HEK293T (cell line): ENCODE measurements around the gene RIF1.

Experiments
- CTCF ChIA-PET: fragments of 350-600 bp; formaldehyde crosslinking; extraction: SDS; loops from one replicate; lab custom pipeline; 2021; ENCODE audit warnings: antibody characterized with exemption, inconsistent platforms; lab: Yijun Ruan, JAX
- POLR2A ChIA-PET: fragments of 350-600 bp; formaldehyde crosslinking; extraction: SDS; loops from one replicate; lab custom pipeline; 2020; ENCODE audit warnings: antibody characterized with exemption, inconsistent platforms; lab: Yijun Ruan, JAX
- DNase-seq: peaks from one replicate; pipeline ENCODE4 v3.0.0; 2012; ENCODE audit warnings: mixed read lengths; ENCODE audit errors: extremely low spot score
- ARNT ChIP-seq: fragments of 450-650 bp; IDR thresholded peaks from 2 replicates; pipeline ENCODE4 v1.6.1; 2017; ENCODE audit warnings: mild to moderate bottlenecking
- BHLHE40 ChIP-seq: fragments of 450-650 bp; IDR thresholded peaks from 2 replicates; pipeline ENCODE4 v1.6.1; 2016; ENCODE audit warnings: mild to moderate bottlenecking, moderate library complexity, borderline replicate concordance
- CTBP1 ChIP-seq: fragments of 450-650 bp; IDR thresholded peaks from 2 replicates; pipeline ENCODE4 v1.6.1; 2016; ENCODE audit warnings: borderline replicate concordance
- ELF4 ChIP-seq: fragments of 450-650 bp; IDR thresholded peaks from 2 replicates; pipeline ENCODE4 v1.6.1; 2017; ENCODE audit warnings: antibody characterized with exemption
- FOXA1 ChIP-seq: fragments of 450-650 bp; IDR thresholded peaks from 2 replicates; pipeline ENCODE4 v1.6.1; 2016; ENCODE audit warnings: mild to moderate bottlenecking
- FOXK2 ChIP-seq: fragments of 450-650 bp; IDR thresholded peaks from 2 replicates; pipeline ENCODE4 v1.6.1; 2016; ENCODE audit warnings: mild to moderate bottlenecking
- FOXM1 ChIP-seq: fragments of 450-650 bp; IDR thresholded peaks from 2 replicates; pipeline ENCODE4 v1.6.1; 2017; ENCODE audit warnings: mild to moderate bottlenecking, borderline replicate concordance
- HDGF ChIP-seq: fragments of 450-650 bp; IDR thresholded peaks from 2 replicates; pipeline ENCODE4 v1.6.1; 2017; ENCODE audit warnings: antibody characterized with exemption, borderline replicate concordance
- L3MBTL2 ChIP-seq: fragments of 450-650 bp; conservative IDR thresholded peaks from 2 replicates; pipeline ENCODE4 v1.6.1; 2016; ENCODE audit warnings: mild to moderate bottlenecking
- LEF1 ChIP-seq: fragments of 450-650 bp; IDR thresholded peaks from 2 replicates; pipeline ENCODE4 v1.6.1; 2017; ENCODE audit warnings: mild to moderate bottlenecking, borderline replicate concordance
- NFRKB ChIP-seq: fragments of 450-650 bp; IDR thresholded peaks from 2 replicates; pipeline ENCODE4 v1.6.1; 2016; ENCODE audit warnings: mild to moderate bottlenecking, moderate library complexity
- PKNOX1 ChIP-seq: fragments of 450-650 bp; IDR thresholded peaks from 2 replicates; pipeline ENCODE4 v1.6.1; 2016
- SP1 ChIP-seq: fragments of 450-650 bp; IDR thresholded peaks from 2 replicates; pipeline ENCODE4 v1.6.1; 2017
- SUZ12 ChIP-seq: fragments of 450-650 bp; IDR thresholded peaks from 2 replicates; pipeline ENCODE4 v1.6.1; 2016; ENCODE audit warnings: mild to moderate bottlenecking
- TARDBP ChIP-seq: fragments of 450-650 bp; IDR thresholded peaks from 2 replicates; pipeline ENCODE4 v1.6.1; 2016
- ZNF384 ChIP-seq: fragments of 450-650 bp; IDR thresholded peaks from 2 replicates; pipeline ENCODE4 v1.6.1; 2016

The RIF1 gene

GRCh38 chr2:151380580-151381235 lies 29.0 kb upstream of the RIF1 start:
- CTCF ChIA-PET = interaction anchor here (1.2 kb wide), 1 partner anchor 11 kb away, joined by 3 read pairs; no protein-coding TSS in a partner anchor
- POLR2A ChIA-PET = no interaction called here
- TF ChIP-seq CTBP1 (no peak), L3MBTL2 (no peak), TARDBP (no peak)
- DNase-seq = no peak

GRCh38 chr2:151381266-151381665 lies 28.4 kb upstream of the RIF1 start:
- TF ChIP-seq PKNOX1 (no peak), TARDBP (no peak), ELF4 (no peak), FOXM1 (no peak), FOXA1 (no peak), ZNF384 (no peak), CTBP1 (no peak), L3MBTL2 (no peak), HDGF (no peak), ARNT (no peak)
- no peak for DNase-seq
- CTCF ChIA-PET = interaction anchor here (1.2 kb wide), 1 partner anchor 10 kb away, joined by 3 read pairs; no protein-coding TSS in a partner anchor
- POLR2A ChIA-PET = no interaction called here

DNA sequence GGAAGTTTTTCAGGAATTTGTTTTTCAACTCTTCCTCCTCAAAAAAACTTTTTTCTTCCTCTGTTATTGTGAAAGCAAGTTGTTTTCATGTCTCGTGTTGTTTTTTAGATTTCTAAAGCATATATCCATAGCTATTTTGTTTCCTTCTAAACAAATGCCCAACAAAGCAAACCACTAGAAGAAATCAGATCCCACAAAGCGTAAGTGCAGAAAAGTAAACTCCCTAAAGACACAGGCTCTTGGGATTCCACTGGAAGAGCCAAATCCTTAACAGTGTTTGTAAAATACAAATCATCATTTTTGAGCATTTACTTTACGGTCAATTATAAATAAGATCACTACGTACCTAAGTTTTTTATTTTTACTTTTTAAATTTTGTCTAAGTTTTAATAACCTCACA lies 21.7 kb upstream of the RIF1 start:
- ChIA-PET POLR2A (no interaction called here), CTCF (no interaction called here)
- TF ChIP-seq ZNF384 (no peak), ARNT (no peak), BHLHE40 (no peak), FOXA1 (no peak), ELF4 (no peak), NFRKB (no peak), SUZ12 (no peak)
- DNase-seq = no peak

DNA sequence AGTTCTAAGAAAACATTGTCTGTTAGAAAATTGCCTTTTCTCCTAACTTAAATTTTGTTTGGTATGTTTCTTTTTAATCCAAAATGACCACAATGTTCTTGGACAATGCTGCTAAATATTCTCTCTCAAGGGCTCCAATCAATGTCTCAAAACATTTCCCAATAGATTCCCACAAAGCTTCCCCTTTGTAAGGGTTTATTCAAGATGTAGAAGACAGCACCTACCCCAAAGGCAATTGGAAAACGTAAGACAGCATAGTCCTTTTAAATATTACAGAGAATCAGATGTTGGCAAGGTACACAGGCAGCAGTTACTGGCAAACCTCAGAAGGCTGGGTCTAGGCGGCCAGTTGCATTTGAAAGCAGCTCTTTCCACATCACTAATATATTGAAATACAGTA lies 18.3 kb upstream of the RIF1 start:
- no peak for DNase-seq
- CTCF ChIA-PET = interaction anchor here (1.5 kb wide), 1 partner anchor 11 kb away, joined by 3 read pairs; no protein-coding TSS in a partner anchor
- no peak for TF ChIP-seq HDGF
- no peak for TF ChIP-seq NFRKB
- TF ChIP-seq FOXK2 = no peak
- TF ChIP-seq PKNOX1 = no peak
- no peak for TF ChIP-seq ZNF384
- TF ChIP-seq L3MBTL2 = no peak
- no peak for TF ChIP-seq TARDBP
- TF ChIP-seq SP1 = no peak
- no peak for TF ChIP-seq SUZ12
- TF ChIP-seq ELF4 = no peak
- TF ChIP-seq CTBP1 = no peak
- TF ChIP-seq BHLHE40 = no peak
- no peak for TF ChIP-seq FOXA1
- TF ChIP-seq LEF1 = no peak
- no peak for TF ChIP-seq FOXM1
- POLR2A ChIA-PET = no interaction called here

- TF ChIP-seq SP1 (no peak), NFRKB (no peak), ZNF384 (no peak)
- CTCF ChIA-PET = interaction anchor here (0.6 kb wide), 1 partner anchor 9 kb away, joined by 3 read pairs; no protein-coding TSS in a partner anchor
- DNase-seq = no peak
- POLR2A ChIA-PET = no interaction called here
These were observed 15.2 kb upstream of the RIF1 start for GRCh38 chr2:151394509-151394908.

DNA sequence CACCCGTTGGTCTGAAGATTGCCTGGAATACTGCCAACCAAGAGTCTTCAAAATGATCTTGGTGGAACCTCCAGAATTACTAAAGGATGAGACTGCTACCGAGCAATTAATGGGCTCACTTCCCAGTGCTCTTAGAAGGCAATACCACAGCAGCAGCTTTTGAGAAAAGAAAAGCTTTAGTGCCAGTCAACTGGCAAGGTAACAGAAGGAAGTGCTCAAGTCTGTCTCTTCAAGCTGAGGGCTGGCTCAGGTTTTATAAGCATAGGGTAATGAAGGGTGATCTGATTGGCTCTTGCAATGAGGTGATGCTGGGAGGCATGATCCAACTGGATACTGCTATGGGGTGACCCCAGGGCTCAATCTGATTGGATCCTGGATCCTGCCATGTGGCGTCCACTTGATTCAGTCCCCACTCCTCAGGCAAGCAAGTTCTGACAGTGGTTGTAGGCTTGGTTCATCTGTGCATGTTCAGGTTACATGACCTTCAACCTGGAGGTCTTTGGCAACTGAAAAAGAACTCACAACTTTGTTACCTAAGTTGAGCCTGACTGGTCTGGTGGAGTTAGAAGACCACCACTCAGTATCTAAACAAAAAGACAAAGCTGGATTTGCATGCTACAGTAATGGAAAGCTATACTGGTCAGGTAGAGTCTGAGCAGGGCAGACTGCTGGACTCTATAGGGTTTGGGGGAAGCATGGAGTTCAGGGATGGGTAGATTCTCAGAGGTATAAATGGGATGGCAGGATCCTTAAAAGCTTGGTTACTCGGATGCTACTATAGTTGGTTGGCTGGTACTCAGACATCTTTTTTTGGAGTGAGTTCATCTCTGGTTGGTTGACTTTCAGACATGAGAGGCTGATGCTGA lies 14.0 kb upstream of the RIF1 start:
- POLR2A ChIA-PET = no interaction called here
- CTCF ChIA-PET = no interaction called here
- DNase-seq = no peak
- no peak for TF ChIP-seq CTBP1

- ChIA-PET CTCF (no interaction called here), POLR2A (no interaction called here)
- no peak for DNase-seq
- TF ChIP-seq ZNF384 (no peak), SUZ12 (no peak), ELF4 (no peak), FOXM1 (no peak), LEF1 (no peak), PKNOX1 (no peak), HDGF (no peak), ARNT (no peak), FOXK2 (no peak), FOXA1 (no peak), NFRKB (no peak), L3MBTL2 (no peak), BHLHE40 (no peak), TARDBP (no peak)
These were observed 9.7 kb upstream of the RIF1 start for GRCh38 chr2:151399981-151400380.
